ENCODE results near the gene TTC14. TPM values are rescaled to one million over a fixed set of nuclear protein-coding genes. Genes with fewer than 3 reads are reported as not detected.

TTC14 gene
- total RNA-seq, 1 donor from 2014 or later = 53.2 TPM

- no peak for DNase-seq (ENCODE audit: extremely low spot score, unreplicated experiment)
- Mint-ChIP-seq H3K36me3 (no peaks in the 10 kb centered on the region), H3K9me3 (no peaks in the 10 kb centered on the region), H3K4me1 (ENCODE audit: unreplicated experiment) (no peaks in the 10 kb centered on the region), H3K27ac (no peak overlapping the region), H3K27me3 (peaks cover 6% of the 10 kb centered on the region), H3K4me3 (no peak overlapping the region)
- TF ChIP-seq CTCF (conservative IDR thresholded peaks at IDR 0.05) = no peak
Measured at GRCh38 chr3:180640987-180641386, 39.0 kb downstream of the TTC14 start.

- Mint-ChIP-seq H3K36me3 (no peaks in the 10 kb centered on the region), H3K9me3 (no peaks in the 10 kb centered on the region), H3K4me1 (ENCODE audit: unreplicated experiment) (no peaks in the 10 kb centered on the region), H3K27me3 (peaks cover 7% of the 10 kb centered on the region), H3K27ac (no peak overlapping the region), H3K4me3 (no peak overlapping the region)
- no peak for DNase-seq (ENCODE audit: extremely low spot score, unreplicated experiment)
- TF ChIP-seq CTCF (conservative IDR thresholded peaks at IDR 0.05) = peak; percentile 68
Measured at GRCh38 chr3:180646187-180646790, 44.3 kb downstream of the TTC14 start.

- no peak overlapping the region for H3K4me3 Mint-ChIP-seq
- no peak for DNase-seq (ENCODE audit: extremely low spot score, unreplicated experiment)
- no peaks in the 10 kb centered on the region for H3K4me1 Mint-ChIP-seq (ENCODE audit: unreplicated experiment)
- TF ChIP-seq CTCF (conservative IDR thresholded peaks at IDR 0.05) = no peak
- peaks cover 9% of the 10 kb centered on the region for H3K27me3 Mint-ChIP-seq
- no peaks in the 10 kb centered on the region for H3K36me3 Mint-ChIP-seq
- H3K9me3 Mint-ChIP-seq = no peaks in the 10 kb centered on the region
- no peak overlapping the region for H3K27ac Mint-ChIP-seq
Measured at GRCh38 chr3:180656406-180656805, 54.4 kb downstream of the TTC14 start.

GRCh38 chr3:180657094-180657493 lies 55.1 kb downstream of the TTC14 start:
- peaks cover 9% of the 10 kb centered on the region for H3K27me3 Mint-ChIP-seq
- no peak for TF ChIP-seq CTCF (conservative IDR thresholded peaks at IDR 0.05)
- no peaks in the 10 kb centered on the region for H3K36me3 Mint-ChIP-seq
- no peak overlapping the region for H3K27ac Mint-ChIP-seq
- no peaks in the 10 kb centered on the region for H3K4me1 Mint-ChIP-seq (ENCODE audit: unreplicated experiment)
- DNase-seq (ENCODE audit: extremely low spot score, unreplicated experiment) = no peak
- H3K4me3 Mint-ChIP-seq = no peak overlapping the region
- no peaks in the 10 kb centered on the region for H3K9me3 Mint-ChIP-seq

Other genes with a start within 250 kb of the TTC14 start
- gene CCDC39, start 77.3 kb downstream of the TTC14 start, total RNA-seq (ENCODE audit: low replicate concordance) = 0.41 TPM in 1 of 2 replicates, not detected in the other